ENCODE measurements around the gene DNTT. TPM values are rescaled to one million over a fixed set of nuclear protein-coding genes. Genes with fewer than 3 reads are reported as not detected.

The DNTT gene
- total RNA-seq: not detected in 2 replicates

GRCh38 chr10:96304230-96304629 is at the start of gene DNTT:
Gene DNTT (plus strand): TSS chr10:96304434. CDS start chr10:96304498, 64 bp downstream.

GRCh38 chr10:96271016-96271815 is 33.0 kb upstream of the DNTT start, which contains the start of gene BLNK:
Gene BLNK (minus strand): TSS chr10:96271569. CDS start chr10:96271398, 171 bp downstream.

DNA sequence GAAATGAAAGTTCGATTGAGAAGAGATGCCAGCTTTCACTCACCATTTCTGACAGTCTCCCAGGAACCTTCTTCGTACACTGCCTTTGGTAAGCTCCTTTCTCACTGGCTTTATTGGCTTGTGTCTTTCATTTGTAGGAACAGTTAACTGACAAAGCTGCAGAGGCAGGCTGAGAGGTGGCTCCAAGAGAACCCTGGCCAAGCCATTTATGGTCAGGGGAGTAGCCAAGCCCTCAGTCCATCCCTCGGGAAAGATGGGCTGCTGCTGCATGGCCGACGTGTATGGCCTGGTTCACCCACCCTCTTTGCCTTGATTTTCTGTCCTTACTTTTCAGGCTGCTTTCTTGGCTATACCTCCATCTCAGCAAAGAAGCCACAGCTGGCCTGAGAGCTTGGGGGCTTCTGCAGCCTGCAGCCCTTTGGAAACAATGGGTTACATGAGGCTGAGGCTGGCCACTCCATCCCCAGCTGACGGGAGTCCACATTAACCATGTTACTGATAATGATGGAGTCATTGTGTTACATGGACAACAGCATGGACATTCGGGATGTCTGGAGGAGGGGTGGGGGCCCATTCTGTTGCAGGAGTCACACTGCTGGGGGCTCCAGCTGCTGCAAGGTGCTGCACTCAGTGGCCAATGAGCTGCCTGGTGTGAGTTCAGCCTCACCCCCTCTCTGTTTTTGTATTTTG is 54.8 kb downstream of the DNTT start, which contains the start of gene OPALIN:
OPALIN (minus strand) TSS at position 152 of the 690 bp plus-strand sequence; CDS start at position 46, 106 bp downstream.

Other genes starting within 250 kb of the DNTT start
- gene ZNF518A, start 174.1 kb upstream of the DNTT start, total RNA-seq: 12.8 and 19.2 TPM in 2 replicates
- 5.5 TPM in 2 replicates for gene BLNK, start 32.9 kb upstream of the DNTT start, total RNA-seq
- not detected in 2 replicates for gene OPALIN, start 54.6 kb downstream of the DNTT start, total RNA-seq
- gene TLL2, start 209.5 kb downstream of the DNTT start, total RNA-seq: 0.85 and 5.3 TPM in 2 replicates

All from tracheal epithelial cell (primary cell).